ENCODE measurements around the gene OSBPL2. TPM values are rescaled to one million over a fixed set of nuclear protein-coding genes. Genes with fewer than 3 reads are reported as not detected.

OSBPL2 gene
- total RNA-seq, 2 experiments from 2014 or later: 17.2 to 40.0 TPM

DNA sequence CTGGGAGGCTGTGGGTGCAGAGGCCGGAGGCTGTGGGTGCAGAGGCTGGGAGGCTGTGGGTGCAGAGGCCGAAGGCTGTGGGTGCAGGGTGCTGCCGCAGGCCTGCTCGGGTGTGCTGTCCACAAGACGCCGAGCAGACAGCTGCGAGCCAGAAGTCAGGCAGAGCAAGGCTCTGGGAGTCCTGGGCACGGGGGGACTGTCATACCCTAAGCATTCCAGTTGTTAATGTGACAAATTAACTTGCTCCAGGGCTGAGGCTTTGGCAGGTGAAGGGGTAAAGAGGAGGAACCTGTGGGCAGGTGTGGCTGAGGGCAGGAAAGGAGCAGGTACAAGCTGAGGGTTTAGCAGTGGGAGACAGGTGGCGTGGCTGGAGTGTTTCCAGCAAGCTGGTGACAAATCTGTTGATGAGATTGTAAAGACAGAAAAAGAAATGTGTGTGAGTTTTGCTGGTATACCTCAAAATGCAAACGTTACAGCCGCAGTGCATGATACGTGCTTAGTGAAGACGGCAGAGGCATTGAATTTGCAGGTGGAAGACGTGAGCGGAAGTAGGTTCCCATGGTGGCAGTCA lies 50.3 kb downstream of the OSBPL2 start:
- Histone ChIP-seq H3K4me1 (ENCODE audit: insufficient read depth, low read length, poor library complexity, severe bottlenecking) (no peaks in the 10 kb centered on the region), H3K4me2 (ENCODE audit: low read length) (no peak overlapping the region), H3K9me2 (ENCODE audit: insufficient read depth, low read length) (no peaks in the 10 kb centered on the region), H3K36me3 (ENCODE audit: insufficient read depth, low read length) (no peaks in the 10 kb centered on the region; the same call in 1 of the 2 replicates), H3K79me2 (ENCODE audit: insufficient read depth, low read depth, low read length) (no peaks in the 10 kb centered on the region), H3K9me3 (ENCODE audit: low read length) (no peaks in the 10 kb centered on the region), H3K27ac (ENCODE audit: low read depth, low read length, poor library complexity, severe bottlenecking) (no peak overlapping the region), H4K20me1 (ENCODE audit: insufficient read depth, low read length) (no peaks in the 10 kb centered on the region), H2AFZ (ENCODE audit: low read length) (no peak overlapping the region), H3K4me3 (ENCODE audit: low read depth, low read length, poor library complexity, severe bottlenecking) (no peak overlapping the region)
- TF ChIP-seq EZH2phosphoT487 (IDR thresholded peaks at IDR 0.05; ENCODE audit: borderline replicate concordance, low read depth, low read length): no peak
- TF ChIP-seq, protein P1, sequence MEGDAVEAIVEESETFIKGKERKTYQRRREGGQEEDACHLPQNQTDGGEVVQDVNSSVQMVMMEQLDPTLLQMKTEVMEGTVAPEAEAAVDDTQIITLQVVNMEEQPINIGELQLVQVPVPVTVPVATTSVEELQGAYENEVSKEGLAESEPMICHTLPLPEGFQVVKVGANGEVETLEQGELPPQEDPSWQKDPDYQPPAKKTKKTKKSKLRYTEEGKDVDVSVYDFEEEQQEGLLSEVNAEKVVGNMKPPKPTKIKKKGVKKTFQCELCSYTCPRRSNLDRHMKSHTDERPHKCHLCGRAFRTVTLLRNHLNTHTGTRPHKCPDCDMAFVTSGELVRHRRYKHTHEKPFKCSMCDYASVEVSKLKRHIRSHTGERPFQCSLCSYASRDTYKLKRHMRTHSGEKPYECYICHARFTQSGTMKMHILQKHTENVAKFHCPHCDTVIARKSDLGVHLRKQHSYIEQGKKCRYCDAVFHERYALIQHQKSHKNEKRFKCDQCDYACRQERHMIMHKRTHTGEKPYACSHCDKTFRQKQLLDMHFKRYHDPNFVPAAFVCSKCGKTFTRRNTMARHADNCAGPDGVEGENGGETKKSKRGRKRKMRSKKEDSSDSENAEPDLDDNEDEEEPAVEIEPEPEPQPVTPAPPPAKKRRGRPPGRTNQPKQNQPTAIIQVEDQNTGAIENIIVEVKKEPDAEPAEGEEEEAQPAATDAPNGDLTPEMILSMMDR (conservative IDR thresholded peaks at IDR 0.05; ENCODE audit: low read length): no peak
- no TSS peak for BruUV-seq (replicated peaks)
- intact Hi-C loops (cut with micrococcal nuclease; ENCODE audit: unreplicated experiment): no loop called here
- CTCF ChIA-PET (ENCODE audit: unreplicated experiment): no interaction called here
- DNase-seq (ENCODE audit: low spot score): no peak
- POLR2A ChIA-PET: no interaction called here

DNA sequence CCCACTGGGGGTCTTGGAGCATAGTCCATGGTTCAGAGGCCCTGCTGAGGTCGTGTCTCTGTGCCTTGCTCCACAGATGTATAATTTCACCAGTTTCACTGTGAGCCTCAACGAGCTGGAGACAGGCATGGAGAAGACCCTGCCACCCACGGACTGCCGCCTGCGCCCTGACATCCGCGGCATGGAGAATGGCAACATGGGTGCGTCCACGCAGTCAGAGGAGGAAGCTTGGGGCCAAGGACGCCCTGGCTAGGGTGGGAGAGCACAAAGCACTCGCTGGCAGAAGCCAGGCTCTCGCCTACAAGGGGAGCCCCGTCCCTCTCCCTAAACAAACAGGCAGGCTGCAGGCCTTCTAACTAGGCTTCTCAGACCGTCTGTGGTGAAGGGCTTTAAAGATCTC lies 50.8 kb downstream of the OSBPL2 start:
- DNase-seq (ENCODE audit: low spot score): no peak
- TF ChIP-seq EZH2phosphoT487 (IDR thresholded peaks at IDR 0.05; ENCODE audit: borderline replicate concordance, low read depth, low read length): no peak
- TF ChIP-seq, protein P1 (conservative IDR thresholded peaks at IDR 0.05; ENCODE audit: low read length): no peak
- POLR2A ChIA-PET: no interaction called here
- Histone ChIP-seq H3K36me3 (ENCODE audit: insufficient read depth, low read length) (no peaks in the 10 kb centered on the region; the same call in 1 of the 2 replicates), H3K79me2 (ENCODE audit: insufficient read depth, low read depth, low read length) (no peaks in the 10 kb centered on the region), H3K27ac (ENCODE audit: low read depth, low read length, poor library complexity, severe bottlenecking) (no peak overlapping the region), H2AFZ (ENCODE audit: low read length) (no peak overlapping the region), H3K4me2 (ENCODE audit: low read length) (no peak overlapping the region), H3K9me3 (ENCODE audit: low read length) (no peaks in the 10 kb centered on the region), H3K4me3 (ENCODE audit: low read depth, low read length, poor library complexity, severe bottlenecking) (no peak overlapping the region), H4K20me1 (ENCODE audit: insufficient read depth, low read length) (no peaks in the 10 kb centered on the region), H3K4me1 (ENCODE audit: insufficient read depth, low read length, poor library complexity, severe bottlenecking) (no peaks in the 10 kb centered on the region), H3K9me2 (ENCODE audit: insufficient read depth, low read length) (no peaks in the 10 kb centered on the region)
- intact Hi-C loops (cut with micrococcal nuclease; ENCODE audit: unreplicated experiment): no loop called here
- BruUV-seq (replicated peaks): no TSS peak
- CTCF ChIA-PET (ENCODE audit: unreplicated experiment): no interaction called here

DNA sequence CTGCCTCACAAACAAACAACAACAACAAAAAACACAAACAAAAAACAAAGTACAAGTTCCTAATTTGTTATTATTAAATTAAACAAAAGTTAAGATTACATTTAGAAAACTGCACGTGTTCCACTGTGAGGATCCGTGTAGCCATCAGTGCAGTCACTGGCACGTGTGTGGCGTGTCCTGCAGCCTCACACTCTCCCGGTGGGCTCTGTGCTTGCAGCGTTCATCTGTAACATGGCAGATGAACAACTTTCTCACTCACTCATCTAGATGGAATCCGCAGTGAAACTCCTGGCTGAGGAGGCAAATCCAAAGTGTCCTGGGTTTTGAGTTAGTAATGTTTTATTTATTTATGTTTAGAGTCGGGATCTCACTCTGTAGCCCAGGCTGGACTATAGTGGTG lies 51.6 kb downstream of the OSBPL2 start:
- no peaks in the 10 kb centered on the region for H4K20me1 ChIP-seq (ENCODE audit: insufficient read depth, low read length)
- POLR2A ChIA-PET: interaction anchor here (0.6 kb wide), 1 partner anchor 160 kb away, joined by 3 read pairs; no protein-coding TSS in a partner anchor
- H3K9me3 ChIP-seq (ENCODE audit: low read length): no peaks in the 10 kb centered on the region
- BruUV-seq (replicated peaks): no TSS peak
- no peak overlapping the region for H3K4me2 ChIP-seq (ENCODE audit: low read length)
- no peak for DNase-seq (ENCODE audit: low spot score)
- H3K36me3 ChIP-seq (ENCODE audit: insufficient read depth, low read length): no peaks in the 10 kb centered on the region; the same call in 1 of the 2 replicates
- H2AFZ ChIP-seq (ENCODE audit: low read length): no peak overlapping the region
- no peak overlapping the region for H3K27ac ChIP-seq (ENCODE audit: low read depth, low read length, poor library complexity, severe bottlenecking)
- no peaks in the 10 kb centered on the region for H3K9me2 ChIP-seq (ENCODE audit: insufficient read depth, low read length)
- no peaks in the 10 kb centered on the region for H3K79me2 ChIP-seq (ENCODE audit: insufficient read depth, low read depth, low read length)
- no peaks in the 10 kb centered on the region for H3K4me1 ChIP-seq (ENCODE audit: insufficient read depth, low read length, poor library complexity, severe bottlenecking)
- CTCF ChIA-PET (ENCODE audit: unreplicated experiment): no interaction called here
- intact Hi-C loops (cut with micrococcal nuclease; ENCODE audit: unreplicated experiment): no loop called here
- TF ChIP-seq, protein P1 (conservative IDR thresholded peaks at IDR 0.05; ENCODE audit: low read length): no peak
- TF ChIP-seq EZH2phosphoT487 (IDR thresholded peaks at IDR 0.05; ENCODE audit: borderline replicate concordance, low read depth, low read length): no peak
- no peak overlapping the region for H3K4me3 ChIP-seq (ENCODE audit: low read depth, low read length, poor library complexity, severe bottlenecking)

Measured in OCI-LY7 (cell line).